Right ventricle myocardium superior (tissue), 1 donor: ENCODE measurements around the gene EVA1A. TPM values are rescaled to one million over a fixed set of nuclear protein-coding genes. Genes with fewer than 3 reads are reported as not detected.

ENCODE experiments used
- ATAC-seq: fragments of 200-7000 bp; cut with Tn5 transposase; one replicate; pipeline ENCODE4 v1.9.1; 2020; ENCODE audit warnings: mild to moderate bottlenecking; ENCODE audit not compliant: poor library complexity
- DNase-seq: peaks from one replicate; pipeline ENCODE4 v3.0.0-alpha.2; 2020
- intact Hi-C: fragments of 100-400 bp; cut with DNase I; formaldehyde crosslinking; loops from one replicate; pipeline ENCODE4 v1.11.2; 2022
- total RNA-seq: library from RNA; stranded (reverse); fragmentation: NEBNext Ultra II Directional; extraction: Animal tissue kit (Norgen Biotek cat#: 25700); gene quantifications from one replicate; pipeline ENCODE4 v1.2.1, GENCODE V29; 2021
- donor health status: DM: no; HTN: yes; CAD: no; lungs with severe emphysema.

EVA1A gene
- total RNA-seq, 1 donor from 2014 or later: 0.97 TPM

GRCh38 chr2:75551434-75551833 is 9.3 kb downstream of the EVA1A start:
- DNase-seq (no peak), ATAC-seq (no peak)
- intact Hi-C loops: no loop called here

- intact Hi-C loops: no loop called here
- ATAC-seq: no peak
- DNase-seq: no peak
Measured at GRCh38 chr2:75549401-75550253, 11.1 kb downstream of the EVA1A start.

GRCh38 chr2:75548036-75548573 is 12.6 kb downstream of the EVA1A start:
- DNase-seq (no peak), ATAC-seq (no peak)
- intact Hi-C loops: no loop called here

- no peak for DNase-seq
- intact Hi-C loops: no loop called here
- no peak for ATAC-seq
Measured at GRCh38 chr2:75547345-75548035, 13.2 kb downstream of the EVA1A start.

GRCh38 chr2:75545922-75546321 is 14.8 kb downstream of the EVA1A start:
- ATAC-seq: no peak
- intact Hi-C loops: no loop called here
- DNase-seq: no peak

- DNase-seq: no peak
- intact Hi-C loops: no loop called here
- no peak for ATAC-seq
Measured at GRCh38 chr2:75545387-75545786, 15.4 kb downstream of the EVA1A start.

GRCh38 chr2:75543446-75543845 is 17.3 kb downstream of the EVA1A start:
- ATAC-seq: no peak
- intact Hi-C loops: no loop called here
- DNase-seq: no peak

- ATAC-seq (no peak), DNase-seq (no peak)
- intact Hi-C loops: no loop called here
Measured at GRCh38 chr2:75541430-75541829, 19.3 kb downstream of the EVA1A start.

GRCh38 chr2:75540994-75541393 is 19.7 kb downstream of the EVA1A start:
- DNase-seq (no peak), ATAC-seq (no peak)
- intact Hi-C loops: no loop called here

- intact Hi-C loops: no loop called here
- ATAC-seq (peak; percentile 71), DNase-seq (no peak)
Measured at GRCh38 chr2:75539955-75540716, 20.6 kb downstream of the EVA1A start.

- intact Hi-C loops: no loop called here
- DNase-seq: no peak
Measured at GRCh38 chr2:75538521-75539490, 21.9 kb downstream of the EVA1A start.

GRCh38 chr2:75537658-75538057 is 23.1 kb downstream of the EVA1A start:
- no peak for DNase-seq
- intact Hi-C loops: no loop called here
- no peak for ATAC-seq

More at GRCh38 chr2:75538521-75539490, 21.9 kb downstream of the EVA1A start:
- no peak for ATAC-seq

- intact Hi-C loops: no loop called here
- DNase-seq: no peak
- no peak for ATAC-seq
Measured at GRCh38 chr2:75533135-75533534, 27.6 kb downstream of the EVA1A start.

GRCh38 chr2:75532488-75532887 is 28.3 kb downstream of the EVA1A start:
- no peak for DNase-seq
- ATAC-seq: no peak
- intact Hi-C loops: no loop called here

- ATAC-seq (no peak), DNase-seq (no peak)
- intact Hi-C loops: no loop called here
Measured at GRCh38 chr2:75528221-75528977, 32.3 kb downstream of the EVA1A start.

GRCh38 chr2:75527676-75528075 is 33.1 kb downstream of the EVA1A start:
- DNase-seq (no peak), ATAC-seq (no peak)
- intact Hi-C loops: no loop called here

- DNase-seq (no peak), ATAC-seq (no peak)
- intact Hi-C loops: no loop called here
Measured at GRCh38 chr2:75526842-75527241, 33.9 kb downstream of the EVA1A start.
